HepG2 (cell line): Measurements from ENCODE around the gene G6PC2. TPM values are rescaled to one million over a fixed set of nuclear protein-coding genes. Genes with fewer than 3 reads are reported as not detected.

Experiments used
- ATAC-seq: fragments of 200-7000 bp; cut with Tn5 transposase; 3 replicates; pipeline ENCODE4 v1.9.1; 2020; ENCODE audit warnings: mild to moderate bottlenecking, moderate library complexity
- BruUV-seq: library from RNA; stranded (reverse); fragments of 400-500 nt; replicated peaks from 2 replicates; lab custom pipeline; 2021; lab: Mats Ljungman, UMichigan
- CTCF ChIA-PET: fragments of 300-600 bp; formaldehyde crosslinking; extraction: SDS; loops from one replicate; lab custom pipeline; 2021; ENCODE audit warnings: low total read pairs, inconsistent platforms, low intra/inter-chr PET ratio; lab: Yijun Ruan, JAX
- POLR2A ChIA-PET: fragments of 350-600 bp; sonication (Branson Sonifier 250); formaldehyde crosslinking; loops from one replicate; lab custom pipeline; 2020; ENCODE audit warnings: antibody characterized with exemption, inconsistent platforms; lab: Yijun Ruan, JAX
- DNase-seq: peaks from one replicate; pipeline ENCODE4 v3.0.0-alpha.2; 2015; ENCODE audit warnings: low spot score
- FAIRE-seq: peaks from 3 replicates; lab custom pipeline; 2011; peaks lifted over from hg19 to GRCh38; lab: Jason Lieb, UNC
- H2AFZ ChIP-seq: one replicate; pipeline ENCODE4 v1.6.1; 2011; ENCODE audit warnings: low read length, inconsistent platforms
- H3K27ac ChIP-seq: fragments of 300-600 bp; 3 replicates; pipeline ENCODE4 v1.8.0; 2011; ENCODE audit warnings: mixed run types, mild to moderate bottlenecking, mixed read lengths, low read length, inconsistent platforms; ENCODE audit not compliant: insufficient read depth; ENCODE audit errors: extremely low read length
- H3K27me3 ChIP-seq, 2 experiments: fragments of 200-600 bp in 1 of 2; 2 replicates in 1 of 2; 3 replicates in 1 of 2; pipeline versions ENCODE4 v1.6.0 to v1.8.0; 2011; ENCODE audit warnings: low read length in 2 of 2, mild to moderate bottlenecking in 2 of 2, moderate library complexity in 2 of 2, inconsistent platforms in 1 of 2; ENCODE audit not compliant: insufficient read depth in 2 of 2, control insufficient read depth in 1 of 2
- H3K36me3 ChIP-seq, 2 experiments: fragments of 200-600 bp in 1 of 2; replicated peaks in 1 of 2; 2 replicates in 1 of 2; 3 replicates in 1 of 2; pipeline versions ENCODE4 v1.5.1 to v1.8.0; 2011; ENCODE audit warnings: low read length in 2 of 2, inconsistent platforms in 1 of 2; ENCODE audit not compliant: insufficient read depth in 2 of 2, control insufficient read depth in 1 of 2
- H3K4me1 ChIP-seq: 2 replicates; pipeline ENCODE4 v1.5.1; 2012; ENCODE audit warnings: low read length, inconsistent platforms; ENCODE audit not compliant: insufficient read depth
- H3K4me2 ChIP-seq: 2 replicates; pipeline ENCODE4 v1.6.0; 2011; ENCODE audit warnings: low read depth, low read length, inconsistent platforms
- H3K4me3 ChIP-seq, 3 experiments: fragments of 200-600 bp in 1 of 3; sonication (generic), shearing (Covaris generic) in 1 of 3; replicated peaks in 1 of 3; 2 replicates each; pipeline ENCODE4 v1.5.1; 2011 to 2016; ENCODE audit warnings: low read length in 3 of 3, inconsistent platforms in 2 of 3, low read depth in 2 of 3, mild to moderate bottlenecking in 2 of 3, control low read depth in 1 of 3, mixed read lengths in 1 of 3; ENCODE audit not compliant: insufficient read depth in 1 of 3
- H3K79me2 ChIP-seq: one replicate; pipeline ENCODE4 v1.6.1; 2011; ENCODE audit warnings: low read length, inconsistent platforms; ENCODE audit not compliant: insufficient read depth
- H3K9ac ChIP-seq: 2 replicates; pipeline ENCODE4 v1.6.0; 2011; ENCODE audit warnings: mild to moderate bottlenecking, low read depth, low read length, inconsistent platforms; ENCODE audit not compliant: insufficient read depth
- H3K9me3 ChIP-seq: 2 replicates; pipeline ENCODE4 v1.5.1; 2012; ENCODE audit warnings: mild to moderate bottlenecking, low read length
- H4K20me1 ChIP-seq: 2 replicates; pipeline ENCODE4 v1.6.0; 2011; ENCODE audit warnings: inconsistent platforms, mild to moderate bottlenecking, low read length, moderate library complexity; ENCODE audit not compliant: insufficient read depth
- CAMTA2 ChIP-seq: sonication (generic); formaldehyde crosslinking; IDR thresholded peaks from 2 replicates; pipeline ENCODE4 v1.4.0; 2020; ENCODE audit warnings: mild to moderate bottlenecking, missing genetic modification reagents, borderline replicate concordance
- DNMT1 ChIP-seq: sonication (generic); formaldehyde crosslinking; IDR thresholded peaks from 2 replicates; pipeline ENCODE4 v1.5.1; 2020; ENCODE audit warnings: mild to moderate bottlenecking, missing genetic modification reagents
- HNRNPH1 ChIP-seq: fragments of 200-400 bp; formaldehyde crosslinking; optimal IDR thresholded peaks from 2 replicates; pipeline ENCODE3; 2017; ENCODE audit warnings: mild to moderate bottlenecking, low read depth, low read length
- MEF2D ChIP-seq: sonication (generic); formaldehyde crosslinking; IDR thresholded peaks from 2 replicates; pipeline ENCODE4 v1.5.1; 2020; ENCODE audit warnings: mild to moderate bottlenecking, missing genetic modification reagents
- MTERF4 ChIP-seq: sonication (generic); formaldehyde crosslinking; IDR thresholded peaks from 2 replicates; pipeline ENCODE4 v1.8.0; 2023; ENCODE audit warnings: mild to moderate bottlenecking, missing genetic modification reagents
- NCOA5 ChIP-seq: sonication (generic); formaldehyde crosslinking; IDR thresholded peaks from 2 replicates; pipeline ENCODE4 v1.4.0; 2020; ENCODE audit warnings: missing genetic modification reagents
- PLRG1 ChIP-seq: fragments of 450-650 bp; conservative IDR thresholded peaks from 2 replicates; pipeline ENCODE4 v1.6.1; 2016
- POLR2A ChIP-seq, 2 experiments: IDR thresholded peaks; 2 replicates each; pipeline ENCODE4 v1.6.1; 2011; ENCODE audit warnings: low read depth in 2 of 2, low read length in 2 of 2, mild to moderate bottlenecking in 1 of 2, moderate library complexity in 1 of 2; ENCODE audit not compliant: insufficient read depth in 1 of 2
- PRDM4 ChIP-seq: sonication (generic); formaldehyde crosslinking; IDR thresholded peaks from 2 replicates; pipeline ENCODE4 v1.9.0; 2021; ENCODE audit warnings: missing genetic modification reagents, borderline replicate concordance
- RFXAP ChIP-seq: sonication (generic); formaldehyde crosslinking; IDR thresholded peaks from 2 replicates; pipeline ENCODE4 v1.4.0; 2020; ENCODE audit warnings: missing genetic modification reagents, borderline replicate concordance
- RNF2 ChIP-seq: fragments of 450-650 bp; conservative IDR thresholded peaks from 2 replicates; pipeline ENCODE4 v1.6.1; 2016; ENCODE audit warnings: low read depth
- STAG1 ChIP-seq: sonication (generic); formaldehyde crosslinking; IDR thresholded peaks from 2 replicates; pipeline ENCODE4 v1.4.0; 2020; ENCODE audit warnings: missing genetic modification reagents
- ZNF234 ChIP-seq: sonication (generic); formaldehyde crosslinking; conservative IDR thresholded peaks from 2 replicates; pipeline ENCODE4 v1.5.1; 2020; ENCODE audit warnings: mild to moderate bottlenecking, missing genetic modification reagents
- ZNF746 ChIP-seq: sonication (generic); formaldehyde crosslinking; IDR thresholded peaks from 2 replicates; pipeline ENCODE4 v1.8.0; 2022; ENCODE audit warnings: mild to moderate bottlenecking, missing genetic modification reagents
- WGBS: methylation state at CpG from one replicate; pipeline ENCODE4 v1.1.6; 2017; ENCODE audit warnings: low lambda C conversion rate; 5-methylcytosine and 5-hydroxymethylcytosine counted together
- in situ Hi-C: cut with HindIII; loops from 2 replicates; pipeline ENCODE4 v1.10.0; 2017; ENCODE audit warnings: low pct_unique_long_range_greater_than_20kb; ENCODE audit not compliant: extremely low pct_ligation_motif_present
- intact Hi-C: fragments of 100-400 bp; cut with micrococcal nuclease; formaldehyde crosslinking; loops from one replicate; pipeline ENCODE4 v1.10.0; 2022; ENCODE audit not compliant: unreplicated experiment
- polyA plus RNA-seq, 8 experiments: library from polyadenylated mRNA; depleted of rRNA in 3 of 8; stranded (reverse) in 7 of 8; unstranded in 1 of 8; fragments of >200 nt; fragmentation: Illumina TruSeq in 4 of 8; extraction: Trizol in 4 of 8; gene quantifications; 2 replicates each; pipeline versions ENCODE4 v1.2.1 to v1.2.3, GENCODE V29; 2011 to 2016; ENCODE audit warnings: low read depth in 4 of 8, missing spikeins in 1 of 8, mixed read lengths in 1 of 8; ENCODE audit not compliant: insufficient read depth in 1 of 8
- total RNA-seq, 5 experiments: library from RNA; depleted of rRNA; stranded (reverse); fragments of >200 nt; fragmentation: Illumina TruSeq; extraction: Trizol; gene quantifications; 2 replicates each; pipeline ENCODE4 v1.2.3, GENCODE V29; 2016; ENCODE audit warnings: low read depth in 1 of 5
- TF ChIP-seq, protein P1 (sequence below): sonication (generic); formaldehyde crosslinking; conservative IDR thresholded peaks from 2 replicates; pipeline ENCODE4 v1.8.0; 2022; ENCODE audit warnings: mild to moderate bottlenecking, moderate library complexity, missing genetic modification reagents
- TF ChIP-seq, protein P2 (sequence below): sonication (generic); formaldehyde crosslinking; IDR thresholded peaks from 2 replicates; pipeline ENCODE4 v1.4.0; 2020; ENCODE audit warnings: mild to moderate bottlenecking, missing genetic modification reagents

The G6PC2 gene
- total and polyA plus RNA-seq, 2 of the 13 experiments (the other 11 are each of a cell fraction or from before 2014, with no cell fraction given): not detected

DNA sequence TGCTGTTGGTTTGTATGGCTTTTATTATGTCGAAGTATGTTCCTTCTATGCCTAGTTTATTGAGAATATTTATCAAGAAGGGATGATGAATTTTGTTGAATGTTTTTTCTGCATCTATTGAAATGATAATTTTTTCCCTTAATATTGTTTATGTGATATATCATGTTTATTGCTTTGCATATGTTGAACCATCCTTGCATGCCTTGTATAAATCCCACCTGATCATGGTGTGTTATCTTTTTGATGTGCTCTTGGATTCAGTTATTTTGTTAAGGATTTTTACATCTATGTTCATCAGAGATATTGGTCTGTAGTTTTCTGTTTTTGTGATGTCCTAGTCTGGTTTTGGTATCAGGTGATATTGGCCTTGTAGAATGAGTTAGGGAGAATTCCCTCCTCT is 50.8 kb downstream of the G6PC2 start (continued):
- TF ChIP-seq, protein P1, sequence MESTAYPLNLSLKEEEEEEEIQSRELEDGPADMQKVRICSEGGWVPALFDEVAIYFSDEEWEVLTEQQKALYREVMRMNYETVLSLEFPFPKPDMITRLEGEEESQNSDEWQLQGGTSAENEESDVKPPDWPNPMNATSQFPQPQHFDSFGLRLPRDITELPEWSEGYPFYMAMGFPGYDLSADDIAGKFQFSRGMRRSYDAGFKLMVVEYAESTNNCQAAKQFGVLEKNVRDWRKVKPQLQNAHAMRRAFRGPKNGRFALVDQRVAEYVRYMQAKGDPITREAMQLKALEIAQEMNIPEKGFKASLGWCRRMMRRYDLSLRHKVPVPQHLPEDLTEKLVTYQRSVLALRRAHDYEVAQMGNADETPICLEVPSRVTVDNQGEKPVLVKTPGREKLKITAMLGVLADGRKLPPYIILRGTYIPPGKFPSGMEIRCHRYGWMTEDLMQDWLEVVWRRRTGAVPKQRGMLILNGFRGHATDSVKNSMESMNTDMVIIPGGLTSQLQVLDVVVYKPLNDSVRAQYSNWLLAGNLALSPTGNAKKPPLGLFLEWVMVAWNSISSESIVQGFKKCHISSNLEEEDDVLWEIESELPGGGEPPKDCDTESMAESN (CRISPR knock-in tag): no peak
- TF ChIP-seq MEF2D (CRISPR knock-in tag) (no peak), RFXAP (no peak), NCOA5 (CRISPR knock-in tag) (no peak), HNRNPH1 (no peak)

DNA sequence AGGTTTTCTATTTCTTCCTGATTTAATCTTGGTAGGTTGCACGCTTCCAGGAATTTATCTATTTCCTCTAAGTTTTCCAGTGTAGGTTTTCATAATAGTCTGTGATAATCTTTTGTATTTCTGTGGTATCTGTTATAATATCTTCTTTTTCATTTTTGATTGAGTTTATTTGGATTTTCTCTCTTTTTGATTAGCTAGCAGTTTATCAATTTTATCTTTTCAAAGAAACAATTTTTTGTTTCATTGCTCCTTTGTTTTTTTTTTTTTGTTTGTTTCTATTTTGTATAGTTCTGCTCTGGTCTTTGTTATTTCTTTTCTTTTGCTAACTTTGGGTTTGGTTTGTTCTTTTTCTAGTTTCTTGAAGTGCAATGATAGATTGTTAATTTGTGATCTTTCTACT is 51.3 kb downstream of the G6PC2 start:
- no peaks in the 10 kb centered on the region for H3K79me2 ChIP-seq
- no peak overlapping the region for H3K27ac ChIP-seq
- POLR2A ChIA-PET: no interaction called here
- CTCF ChIA-PET: no interaction called here
- H3K4me2 ChIP-seq: no peak overlapping the region
- no peak for ATAC-seq
- intact Hi-C loops: loop anchor here (10.0 kb wide), 1 partner anchor 272 kb away; no protein-coding TSS in a partner anchor
- BruUV-seq: no TSS peak
- H3K9ac ChIP-seq: no peak overlapping the region
- no peaks in the 10 kb centered on the region for H3K9me3 ChIP-seq
- H3K36me3 ChIP-seq: no peaks in the 10 kb centered on the region
- H3K4me1 ChIP-seq: no peaks in the 10 kb centered on the region
- WGBS: 33% methylated on average over 1 of the region's 1 CpG
- H3K27me3 ChIP-seq: no peaks in the 10 kb centered on the region
- no peak overlapping the region for H2AFZ ChIP-seq
- no peak overlapping the region for H3K4me3 ChIP-seq
- no peaks in the 10 kb centered on the region for H4K20me1 ChIP-seq
- in situ Hi-C loops: no loop called here
- no peak for FAIRE-seq
- DNase-seq: no peak
- TF ChIP-seq STAG1 (CRISPR knock-in tag) (no peak), POLR2A (IDR thresholded peaks at IDR 0.05; ENCODE audit: insufficient read depth in 1 of 2, low read depth in 2 of 2, low read length in 2 of 2) (no peak), DNMT1 (CRISPR knock-in tag) (no peak), CAMTA2 (CRISPR knock-in tag) (no peak), ZNF234 (no peak), PRDM4 (no peak), RNF2 (no peak), PLRG1 (no peak), ZNF746 (no peak), MTERF4 (CRISPR knock-in tag) (no peak)
- TF ChIP-seq, protein P2, sequence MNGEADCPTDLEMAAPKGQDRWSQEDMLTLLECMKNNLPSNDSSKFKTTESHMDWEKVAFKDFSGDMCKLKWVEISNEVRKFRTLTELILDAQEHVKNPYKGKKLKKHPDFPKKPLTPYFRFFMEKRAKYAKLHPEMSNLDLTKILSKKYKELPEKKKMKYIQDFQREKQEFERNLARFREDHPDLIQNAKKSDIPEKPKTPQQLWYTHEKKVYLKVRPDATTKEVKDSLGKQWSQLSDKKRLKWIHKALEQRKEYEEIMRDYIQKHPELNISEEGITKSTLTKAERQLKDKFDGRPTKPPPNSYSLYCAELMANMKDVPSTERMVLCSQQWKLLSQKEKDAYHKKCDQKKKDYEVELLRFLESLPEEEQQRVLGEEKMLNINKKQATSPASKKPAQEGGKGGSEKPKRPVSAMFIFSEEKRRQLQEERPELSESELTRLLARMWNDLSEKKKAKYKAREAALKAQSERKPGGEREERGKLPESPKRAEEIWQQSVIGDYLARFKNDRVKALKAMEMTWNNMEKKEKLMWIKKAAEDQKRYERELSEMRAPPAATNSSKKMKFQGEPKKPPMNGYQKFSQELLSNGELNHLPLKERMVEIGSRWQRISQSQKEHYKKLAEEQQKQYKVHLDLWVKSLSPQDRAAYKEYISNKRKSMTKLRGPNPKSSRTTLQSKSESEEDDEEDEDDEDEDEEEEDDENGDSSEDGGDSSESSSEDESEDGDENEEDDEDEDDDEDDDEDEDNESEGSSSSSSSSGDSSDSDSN: no peak
